Prostate gland (tissue), 2 donors: ENCODE results near the gene CDH5. TPM values are rescaled to one million over a fixed set of nuclear protein-coding genes. Genes with fewer than 3 reads are reported as not detected.

Experiments used
- DNase-seq: peaks from one replicate; pipeline ENCODE4 v3.0.0-alpha.2; 2019; ENCODE audit warnings: low spot score
- H3K27ac ChIP-seq, 2 donors: fragments of 200-600 bp; sonication (generic); 2 replicates each; pipeline ENCODE4 v1.5.1; 2017 to 2019
- H3K27me3 ChIP-seq: fragments of 200-600 bp; sonication (generic); replicated peaks from 2 replicates; pipeline ENCODE4 v1.5.1; 2019; ENCODE audit not compliant: insufficient read depth
- H3K36me3 ChIP-seq, 2 donors: fragments of 200-600 bp; sonication (generic); 1 replicate in 1 of 2; 2 replicates in 1 of 2; pipeline versions ENCODE4 v1.5.1 to v1.8.1; 2017 to 2019
- H3K4me1 ChIP-seq: fragments of 200-600 bp; sonication (generic); replicated peaks from 2 replicates; pipeline ENCODE4 v1.5.1; 2019
- H3K4me3 ChIP-seq, 2 donors: fragments of 200-600 bp; sonication (generic); 2 replicates each; pipeline ENCODE4 v1.5.1; 2017 to 2019
- H3K9me3 ChIP-seq: fragments of 200-600 bp; sonication (generic); 2 replicates; pipeline ENCODE4 v1.5.1; 2017
- POLR2A ChIP-seq: fragments of 450-650 bp; IDR thresholded peaks from one replicate; pipeline ENCODE4 v1.6.1; 2016; ENCODE audit warnings: antibody characterized with exemption, mild to moderate bottlenecking
- POLR2AphosphoS5 ChIP-seq: sonication (generic); formaldehyde crosslinking; IDR thresholded peaks from one replicate; pipeline ENCODE4 v1.6.1; 2017; ENCODE audit warnings: antibody characterized with exemption
- WGBS: methylation state at CpG from one replicate; pipeline ENCODE4 v1.1.5; 2018; 5-methylcytosine and 5-hydroxymethylcytosine counted together
- intact Hi-C: fragments of 100-400 bp; cut with DNase I; formaldehyde crosslinking; loops from one replicate; pipeline ENCODE4 v1.14.2; 2022
- total RNA-seq, 2 donors: library from RNA; depleted of rRNA; stranded (reverse); fragments of >200 nt; gene quantifications; one replicate each; pipeline ENCODE4 v1.1.0, GENCODE V29; 2016
- TF ChIP-seq, protein P1 (sequence below), 4 experiments: fragments of 200-600 bp in 2 of 4; fragments of 450-650 bp in 2 of 4; sonication (generic) in 2 of 4; IDR thresholded peaks; 1 replicate in 3 of 4; 2 replicates in 1 of 4; pipeline ENCODE4 v1.5.1; 2016 to 2019; ENCODE audit warnings: antibody characterized with exemption in 4 of 4, mild to moderate bottlenecking in 2 of 4, moderate library complexity in 2 of 4

The CDH5 gene
- total RNA-seq, 2 donors from 2014 or later = 8.0 to 20.8 TPM

- Histone ChIP-seq H3K4me1 (no peaks in the 10 kb centered on the region), H3K36me3 (no peaks in the 10 kb centered on the region), H3K4me3 (no peak overlapping the region), H3K27me3 (no peaks in the 10 kb centered on the region), H3K9me3 (no peaks in the 10 kb centered on the region), H3K27ac (no peak overlapping the region)
- intact Hi-C loops = no loop called here
- no peak for DNase-seq
- WGBS = 79% methylated on average over 10 of the region's 10 CpGs
- TF ChIP-seq POLR2AphosphoS5 (no peak), POLR2A (no peak)
- TF ChIP-seq, protein P1, sequence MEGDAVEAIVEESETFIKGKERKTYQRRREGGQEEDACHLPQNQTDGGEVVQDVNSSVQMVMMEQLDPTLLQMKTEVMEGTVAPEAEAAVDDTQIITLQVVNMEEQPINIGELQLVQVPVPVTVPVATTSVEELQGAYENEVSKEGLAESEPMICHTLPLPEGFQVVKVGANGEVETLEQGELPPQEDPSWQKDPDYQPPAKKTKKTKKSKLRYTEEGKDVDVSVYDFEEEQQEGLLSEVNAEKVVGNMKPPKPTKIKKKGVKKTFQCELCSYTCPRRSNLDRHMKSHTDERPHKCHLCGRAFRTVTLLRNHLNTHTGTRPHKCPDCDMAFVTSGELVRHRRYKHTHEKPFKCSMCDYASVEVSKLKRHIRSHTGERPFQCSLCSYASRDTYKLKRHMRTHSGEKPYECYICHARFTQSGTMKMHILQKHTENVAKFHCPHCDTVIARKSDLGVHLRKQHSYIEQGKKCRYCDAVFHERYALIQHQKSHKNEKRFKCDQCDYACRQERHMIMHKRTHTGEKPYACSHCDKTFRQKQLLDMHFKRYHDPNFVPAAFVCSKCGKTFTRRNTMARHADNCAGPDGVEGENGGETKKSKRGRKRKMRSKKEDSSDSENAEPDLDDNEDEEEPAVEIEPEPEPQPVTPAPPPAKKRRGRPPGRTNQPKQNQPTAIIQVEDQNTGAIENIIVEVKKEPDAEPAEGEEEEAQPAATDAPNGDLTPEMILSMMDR (IDR thresholded peaks at IDR 0.05) = no peak
Measured at GRCh38 chr16:66359012-66359411, 7.5 kb upstream of the CDH5 start.

DNA sequence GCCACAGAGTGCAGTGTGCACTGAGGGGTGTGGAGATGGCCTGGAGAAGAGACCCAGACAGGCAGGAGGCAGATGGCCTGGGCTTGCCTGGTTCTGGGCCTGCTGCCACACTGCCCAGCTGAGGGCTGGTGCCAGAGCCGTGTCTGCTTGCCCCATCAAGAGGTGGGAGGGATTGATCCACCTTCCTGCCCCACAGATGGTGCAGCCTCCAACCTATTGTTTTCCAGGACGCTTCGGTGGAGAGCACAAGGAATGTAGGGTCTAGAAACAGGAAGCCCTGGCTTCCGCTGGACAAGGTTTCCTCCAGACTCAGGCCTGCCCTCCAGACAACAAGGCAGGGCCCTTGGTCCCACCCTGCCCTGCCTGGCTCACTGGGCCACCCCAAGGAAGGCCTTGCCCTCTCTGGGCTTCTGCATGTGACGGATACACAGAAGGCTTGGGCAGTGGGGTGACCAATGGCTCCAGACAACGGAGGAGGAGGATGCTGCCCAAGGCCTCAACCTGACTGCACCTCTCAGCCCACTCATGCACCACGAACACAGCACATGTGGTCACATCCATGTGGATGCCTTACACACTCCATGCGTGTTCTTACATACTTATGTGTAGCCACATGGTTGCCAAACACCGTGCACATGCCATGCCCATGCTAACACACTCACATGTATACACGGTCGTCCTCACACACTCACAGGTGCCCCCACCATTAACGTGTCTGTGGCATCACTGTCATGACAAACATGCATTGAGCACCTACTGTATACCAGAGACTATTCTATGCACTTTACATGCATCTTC lies 6.5 kb upstream of the CDH5 start:
- no peaks in the 10 kb centered on the region for H3K27me3 ChIP-seq
- H3K27ac ChIP-seq = no peak overlapping the region
- no peaks in the 10 kb centered on the region for H3K9me3 ChIP-seq
- TF ChIP-seq, protein P1 (IDR thresholded peaks at IDR 0.05) = no peak
- TF ChIP-seq POLR2AphosphoS5 = no peak
- TF ChIP-seq POLR2A = no peak
- intact Hi-C loops = no loop called here
- WGBS = 88% methylated on average over 9 of the region's 12 CpGs
- H3K36me3 ChIP-seq = no peaks in the 10 kb centered on the region
- DNase-seq = no peak
- H3K4me1 ChIP-seq = no peaks in the 10 kb centered on the region
- no peak overlapping the region for H3K4me3 ChIP-seq

DNA sequence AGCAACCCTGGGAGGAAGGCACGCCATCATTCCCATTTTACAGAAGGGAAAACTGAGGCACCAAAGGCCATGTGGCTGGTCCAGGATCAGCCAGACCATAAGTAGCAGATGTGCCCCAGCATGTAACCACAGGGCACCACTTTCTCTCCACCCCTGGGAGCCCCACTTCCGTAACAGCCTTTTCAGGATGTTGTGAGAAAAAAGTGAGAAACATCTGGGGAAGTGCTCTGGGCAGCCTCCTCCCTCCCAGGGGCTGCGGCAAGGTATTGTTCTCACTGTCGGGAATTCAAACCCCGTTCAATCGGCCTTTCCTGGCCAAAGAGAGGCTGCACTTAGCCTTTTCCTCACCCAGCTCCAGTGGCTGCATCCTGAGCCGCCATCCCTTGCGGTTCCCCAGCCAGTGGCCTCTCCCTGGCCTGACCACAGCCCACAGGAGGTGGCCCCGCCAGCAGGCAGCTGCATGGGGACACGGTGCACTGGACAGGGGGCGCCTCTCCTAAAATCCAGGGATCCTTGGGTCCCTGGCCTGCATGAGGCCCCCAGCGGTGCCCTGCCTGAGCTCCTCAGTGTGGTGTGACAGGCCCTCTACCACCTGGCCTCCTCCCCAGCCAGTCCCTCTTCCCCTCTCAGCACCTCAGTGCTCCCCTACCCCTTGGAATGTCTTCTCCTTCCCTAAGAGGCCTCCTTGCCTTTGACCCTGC lies 5.7 kb upstream of the CDH5 start:
- TF ChIP-seq POLR2AphosphoS5 (no peak), POLR2A (no peak)
- TF ChIP-seq, protein P1 (IDR thresholded peaks at IDR 0.05) = no peak
- Histone ChIP-seq H3K4me3 (no peak overlapping the region), H3K36me3 (no peaks in the 10 kb centered on the region), H3K4me1 (no peaks in the 10 kb centered on the region), H3K27me3 (no peaks in the 10 kb centered on the region), H3K27ac (no peak overlapping the region), H3K9me3 (no peaks in the 10 kb centered on the region)
- 92% methylated on average over 12 of the region's 12 CpGs for WGBS
- intact Hi-C loops = no loop called here
- no peak for DNase-seq

GRCh38 chr16:66361604-66362135 lies 4.8 kb upstream of the CDH5 start:
- Histone ChIP-seq H3K4me3 (no peak overlapping the region), H3K9me3 (no peaks in the 10 kb centered on the region), H3K27ac (no peak overlapping the region), H3K4me1 (no peaks in the 10 kb centered on the region), H3K36me3 (no peaks in the 10 kb centered on the region), H3K27me3 (no peaks in the 10 kb centered on the region)
- TF ChIP-seq, protein P1 (IDR thresholded peaks at IDR 0.05) = no peak
- TF ChIP-seq POLR2AphosphoS5 (no peak), POLR2A (no peak)
- no peak for DNase-seq
- intact Hi-C loops = no loop called here
- WGBS = 72% methylated on average over 5 of the region's 5 CpGs
